Tibial nerve (tissue), 4 donors: Measurements from ENCODE around the gene VWA8. TPM values are rescaled to one million over a fixed set of nuclear protein-coding genes. Genes with fewer than 3 reads are reported as not detected.

Source experiments
- DNase-seq, 2 donors: peaks; one replicate each; pipeline ENCODE4 v3.0.0-alpha.2; 2019; ENCODE audit warnings: low spot score in 2 of 2
- H3K27ac ChIP-seq, 4 donors: fragments of 200-600 bp; sonication (generic) in 3 of 4; one replicate each; pipeline ENCODE4 v1.5.1; 2017 to 2019; ENCODE audit warnings: mild to moderate bottlenecking in 1 of 4
- H3K27me3 ChIP-seq, 2 donors: fragments of 200-600 bp; sonication (generic) in 1 of 2; one replicate each; pipeline versions ENCODE4 v1.5.1 to v1.6.0; 2017 to 2019
- H3K36me3 ChIP-seq, 3 donors: fragments of 200-600 bp; sonication (generic); one replicate each; pipeline ENCODE4 v1.5.1; 2018 to 2019
- H3K4me1 ChIP-seq, 4 donors: fragments of 200-600 bp; sonication (generic) in 3 of 4; one replicate each; pipeline ENCODE4 v1.5.1; 2017 to 2019
- H3K4me3 ChIP-seq, 4 donors: fragments of 200-600 bp; sonication (generic) in 3 of 4; one replicate each; pipeline ENCODE4 v1.5.1; 2017 to 2019; ENCODE audit warnings: mild to moderate bottlenecking in 1 of 4, moderate library complexity in 1 of 4
- H3K9me3 ChIP-seq, 4 donors: fragments of 200-600 bp; sonication (generic) in 3 of 4; one replicate each; pipeline ENCODE4 v1.5.1; 2017 to 2019
- EP300 ChIP-seq, 2 donors: sonication (generic); formaldehyde crosslinking; IDR thresholded peaks; one replicate each; pipeline ENCODE4 v1.6.1; 2017; ENCODE audit warnings: antibody characterized with exemption in 2 of 2, mild to moderate bottlenecking in 1 of 2
- POLR2A ChIP-seq, 2 donors: fragments of 450-650 bp; IDR thresholded peaks; one replicate each; pipeline ENCODE4 v1.6.1; 2017; ENCODE audit warnings: antibody characterized with exemption in 2 of 2, mild to moderate bottlenecking in 2 of 2, moderate library complexity in 2 of 2
- WGBS, 2 donors: methylation state at CpG; one replicate each; pipeline ENCODE4 v1.1.5; 2018; 5-methylcytosine and 5-hydroxymethylcytosine counted together
- total RNA-seq, 4 donors: library from RNA; depleted of rRNA; stranded (reverse); fragments of >200 nt; gene quantifications; one replicate each; pipeline ENCODE4 v1.1.0, GENCODE V29; 2016
- TF ChIP-seq, protein P1 (sequence below), 5 experiments: fragments of 200-600 bp in 3 of 5; fragments of 450-650 bp in 2 of 5; sonication (generic) in 3 of 5; IDR thresholded peaks; one replicate each; pipeline ENCODE4 v1.5.1; 2016 to 2019; ENCODE audit warnings: antibody characterized with exemption in 5 of 5, mild to moderate bottlenecking in 3 of 5, moderate library complexity in 2 of 5

The VWA8 gene
- total RNA-seq, 4 donors from 2014 or later = 20.8 to 36.9 (median 22.4) TPM

DNA sequence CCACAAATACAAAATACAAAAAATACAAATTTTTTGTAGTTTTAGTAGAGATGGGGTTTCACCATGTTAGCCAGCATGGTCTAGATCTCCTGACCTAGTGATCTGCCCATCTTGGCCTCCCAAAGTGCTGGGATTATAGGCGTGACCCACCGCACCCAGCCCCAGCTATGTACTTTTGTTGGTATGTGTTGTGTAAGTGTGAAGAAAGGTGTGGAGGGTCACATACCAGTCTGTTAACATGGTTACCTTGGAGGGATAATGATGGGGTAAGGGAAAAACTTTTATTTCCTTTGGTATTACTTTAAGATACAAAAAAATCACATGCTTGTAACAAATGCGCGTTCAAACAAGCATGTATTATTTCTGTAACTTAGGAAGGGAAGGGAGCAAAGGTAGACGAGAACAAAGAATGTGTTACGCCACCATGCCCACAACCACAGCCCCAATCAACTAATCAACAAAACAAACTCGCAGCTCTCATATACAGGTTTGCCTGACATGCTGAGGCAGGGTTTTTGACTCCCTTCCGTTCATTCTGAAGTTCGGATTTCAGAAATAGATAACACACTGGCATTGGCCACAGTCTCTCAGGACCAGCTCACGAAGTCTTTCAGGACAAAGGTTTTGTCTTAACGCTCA is 13.5 kb upstream of the VWA8 start:
- Histone ChIP-seq H3K9me3 (no peaks in the 10 kb centered on the region), H3K27ac (no peak overlapping the region), H3K27me3 (no peaks in the 10 kb centered on the region), H3K4me1 (no peaks in the 10 kb centered on the region), H3K4me3 (no peak overlapping the region), H3K36me3 (no peaks in the 10 kb centered on the region)
- WGBS, 2 donors = 91 to 95% methylated on average over 11 of the region's 11 CpGs
- DNase-seq = no peak
- TF ChIP-seq EP300 (IDR thresholded peaks at IDR 0.05) (no peak), POLR2A (IDR thresholded peaks at IDR 0.05) (no peak)
- TF ChIP-seq, protein P1, sequence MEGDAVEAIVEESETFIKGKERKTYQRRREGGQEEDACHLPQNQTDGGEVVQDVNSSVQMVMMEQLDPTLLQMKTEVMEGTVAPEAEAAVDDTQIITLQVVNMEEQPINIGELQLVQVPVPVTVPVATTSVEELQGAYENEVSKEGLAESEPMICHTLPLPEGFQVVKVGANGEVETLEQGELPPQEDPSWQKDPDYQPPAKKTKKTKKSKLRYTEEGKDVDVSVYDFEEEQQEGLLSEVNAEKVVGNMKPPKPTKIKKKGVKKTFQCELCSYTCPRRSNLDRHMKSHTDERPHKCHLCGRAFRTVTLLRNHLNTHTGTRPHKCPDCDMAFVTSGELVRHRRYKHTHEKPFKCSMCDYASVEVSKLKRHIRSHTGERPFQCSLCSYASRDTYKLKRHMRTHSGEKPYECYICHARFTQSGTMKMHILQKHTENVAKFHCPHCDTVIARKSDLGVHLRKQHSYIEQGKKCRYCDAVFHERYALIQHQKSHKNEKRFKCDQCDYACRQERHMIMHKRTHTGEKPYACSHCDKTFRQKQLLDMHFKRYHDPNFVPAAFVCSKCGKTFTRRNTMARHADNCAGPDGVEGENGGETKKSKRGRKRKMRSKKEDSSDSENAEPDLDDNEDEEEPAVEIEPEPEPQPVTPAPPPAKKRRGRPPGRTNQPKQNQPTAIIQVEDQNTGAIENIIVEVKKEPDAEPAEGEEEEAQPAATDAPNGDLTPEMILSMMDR (IDR thresholded peaks at IDR 0.05) = no peak

- no peaks in the 10 kb centered on the region for H3K9me3 ChIP-seq
- no peak for DNase-seq
- H3K36me3 ChIP-seq = no peaks in the 10 kb centered on the region
- no peaks in the 10 kb centered on the region for H3K4me1 ChIP-seq
- no peak overlapping the region for H3K4me3 ChIP-seq
- 44 to 49% methylated on average over 7 of the region's 7 CpGs for WGBS, 2 donors
- H3K27me3 ChIP-seq = no peaks in the 10 kb centered on the region
- TF ChIP-seq POLR2A (IDR thresholded peaks at IDR 0.05) (no peak), EP300 (IDR thresholded peaks at IDR 0.05) (no peak)
- TF ChIP-seq, protein P1 (IDR thresholded peaks at IDR 0.05) = no peak
- H3K27ac ChIP-seq = no peak overlapping the region
These were observed 12.4 kb upstream of the VWA8 start for GRCh38 chr13:41973247-41973741.

DNA sequence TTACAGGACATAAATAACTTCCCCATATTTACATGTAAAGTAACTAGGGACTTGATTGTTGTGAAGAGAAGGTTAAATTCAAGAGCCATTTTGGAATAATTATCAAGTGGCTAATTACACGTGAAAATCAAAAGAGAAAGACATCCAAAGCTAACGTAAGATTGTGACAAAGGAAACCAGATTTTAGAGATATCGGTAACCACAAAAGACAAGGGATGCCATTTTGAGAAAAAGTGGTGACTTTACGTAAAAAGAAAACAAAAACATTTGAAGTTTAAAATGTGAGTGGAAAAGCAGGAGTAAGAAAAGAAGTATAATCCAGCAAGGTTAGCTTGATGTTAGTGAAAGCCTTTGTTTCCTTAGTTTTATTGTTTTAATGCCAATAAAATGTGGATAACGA is 10.9 kb upstream of the VWA8 start:
- TF ChIP-seq, protein P1 (IDR thresholded peaks at IDR 0.05) = no peak
- TF ChIP-seq EP300 (IDR thresholded peaks at IDR 0.05) (no peak), POLR2A (IDR thresholded peaks at IDR 0.05) (no peak)
- Histone ChIP-seq H3K9me3 (no peaks in the 10 kb centered on the region), H3K4me3 (no peak overlapping the region), H3K4me1 (no peaks in the 10 kb centered on the region), H3K27me3 (no peaks in the 10 kb centered on the region), H3K36me3 (no peaks in the 10 kb centered on the region), H3K27ac (no peak overlapping the region)
- WGBS, 2 donors = 74 to 77% methylated on average over 5 of the region's 5 CpGs
- no peak for DNase-seq

- no peak for TF ChIP-seq POLR2A (IDR thresholded peaks at IDR 0.05)
- TF ChIP-seq, protein P1 (IDR thresholded peaks at IDR 0.05) = no peak
- TF ChIP-seq EP300 (IDR thresholded peaks at IDR 0.05) = no peak
- H3K4me3 ChIP-seq = no peak overlapping the region
- no peaks in the 10 kb centered on the region for H3K4me1 ChIP-seq
- DNase-seq = no peak
- H3K36me3 ChIP-seq = no peaks in the 10 kb centered on the region
- H3K9me3 ChIP-seq = no peaks in the 10 kb centered on the region
- H3K27ac ChIP-seq = no peak overlapping the region
- H3K27me3 ChIP-seq = no peaks in the 10 kb centered on the region
- WGBS, 2 donors = 92 to 98% methylated on average over 2 of the region's 2 CpGs
These were observed 10.0 kb upstream of the VWA8 start for GRCh38 chr13:41970918-41971317.

DNA sequence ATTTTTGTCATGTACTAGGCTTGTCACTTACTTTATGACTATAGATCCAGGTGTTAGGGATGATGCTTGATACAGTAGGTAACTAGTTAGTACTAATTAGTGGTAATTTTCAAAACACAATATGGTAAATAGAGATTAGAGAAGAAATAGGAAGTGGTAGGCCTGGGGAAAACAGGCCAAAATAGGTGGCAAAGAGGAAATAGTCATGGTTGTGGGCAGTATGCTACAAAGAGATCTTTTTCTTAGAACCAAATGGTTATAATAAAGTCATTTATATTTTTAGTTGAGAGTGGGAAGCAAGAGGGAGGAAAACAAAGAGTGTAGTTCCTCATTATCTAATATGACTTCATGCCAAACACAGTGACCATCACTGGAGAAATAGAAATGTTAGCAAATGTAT is 9.1 kb upstream of the VWA8 start:
- DNase-seq = no peak
- no peaks in the 10 kb centered on the region for H3K27me3 ChIP-seq
- H3K9me3 ChIP-seq = no peaks in the 10 kb centered on the region

More for the DNA sequence above, 9.1 kb upstream of the VWA8 start:
- no peak overlapping the region for H3K4me3 ChIP-seq
- H3K36me3 ChIP-seq = no peaks in the 10 kb centered on the region
- no peak overlapping the region for H3K27ac ChIP-seq
- no peaks in the 10 kb centered on the region for H3K4me1 ChIP-seq
- TF ChIP-seq POLR2A (IDR thresholded peaks at IDR 0.05) (no peak), EP300 (IDR thresholded peaks at IDR 0.05) (no peak)
- TF ChIP-seq, protein P1 (IDR thresholded peaks at IDR 0.05) = no peak
